Psoas muscle (tissue), 8 donors: Measurements from ENCODE around the gene SPINT2. TPM values are rescaled to one million over a fixed set of nuclear protein-coding genes. Genes with fewer than 3 reads are reported as not detected.

Source experiments
- ATAC-seq, 4 donors: fragments of 200-7000 bp; cut with Tn5 transposase; one replicate each; pipeline ENCODE4 v1.9.1; 2020; ENCODE audit warnings: moderate library complexity in 3 of 4, mild to moderate bottlenecking in 2 of 4
- DNase-seq, 2 donors: peaks; one replicate each; pipeline ENCODE4 v3.0.0-alpha.2; 2020
- H3K27ac ChIP-seq: fragments of 200-600 bp; one replicate; pipeline ENCODE4 v1.8.0; 2022
- H3K27me3 ChIP-seq, 3 donors: fragments of 200-600 bp in 1 of 3; one replicate each; pipeline versions ENCODE4 v1.6.1 to v1.8.0; 2013 to 2022; ENCODE audit warnings: low read length in 2 of 3, mild to moderate bottlenecking in 2 of 3, moderate library complexity in 1 of 3; ENCODE audit not compliant: insufficient read depth in 3 of 3
- H3K36me3 ChIP-seq, 2 donors: fragments of 200-600 bp in 1 of 2; one replicate each; pipeline versions ENCODE4 v1.6.1 to v1.8.0; 2013 to 2022; ENCODE audit warnings: low read depth in 1 of 2, mild to moderate bottlenecking in 1 of 2, moderate library complexity in 1 of 2; ENCODE audit not compliant: insufficient read depth in 1 of 2
- H3K4me1 ChIP-seq: fragments of 200-600 bp; one replicate; pipeline ENCODE4 v1.8.0; 2022
- H3K4me3 ChIP-seq: fragments of 200-600 bp; one replicate; pipeline ENCODE4 v1.8.0; 2022; ENCODE audit warnings: mild to moderate bottlenecking
- H3K9me3 ChIP-seq: fragments of 200-600 bp; one replicate; pipeline ENCODE4 v1.8.0; 2022
- CTCF ChIP-seq: fragments of 200-600 bp; IDR thresholded peaks from one replicate; pipeline ENCODE4 v1.8.0; 2022; ENCODE audit warnings: antibody characterized with exemption
- WGBS, 3 donors: extraction: QIAGEN DNeasy Blood & Tissue Kit; methylation state at CpG; one replicate each; pipeline versions ENCODE4 v1.1.6 to v1.1.7; 2013; 5-methylcytosine and 5-hydroxymethylcytosine counted together
- intact Hi-C, 2 donors: fragments of 100-400 bp; cut with DNase I; formaldehyde crosslinking; loops; one replicate each; pipeline versions ENCODE4 v1.11.0 to v1.14.2; 2022
- polyA plus RNA-seq, 3 donors: library from polyadenylated mRNA; stranded (reverse); fragments of 200-250 nt; gene quantifications; one replicate each; pipeline ENCODE4 v1.2.3, GENCODE V29; 2013
- total RNA-seq, 4 donors: library from RNA; stranded (reverse); fragmentation: NEBNext Ultra II Directional in 2 of 4; extraction: Animal tissue kit (Norgen Biotek cat#: 25700) in 2 of 4; gene quantifications; one replicate each; pipeline versions ENCODE4 v1.2.1 to v1.2.4, GENCODE V29; 2021 to 2023
- donor health status: healthy with polysubstance abuse.
- donor health status: DM: no; HTN: no; CAD: no; lungs with moderate emphysema.
- donor health status: Bipolar disorder and iron deficiency.
- donor health status: healthy.
- donor health status: DM: yes; HTN: yes; CAD: no.
- donor health status: DM: no; HTN: no; CAD: no.
- donor health status: DM: no; HTN: no; CAD: no.
- donor health status: DM: yes; HTN: yes; CAD: no.

The SPINT2 gene
- total and polyA plus RNA-seq, 7 donors: 0.49 to 2.2 (median 0.97) TPM

- H3K27me3 ChIP-seq: peaks cover 0 to 4% (median 0%) of the 10 kb centered on the region in 3 donors
- H3K9me3 ChIP-seq: no peaks in the 10 kb centered on the region
- intact Hi-C loops: no loop called here
- no peak for TF ChIP-seq CTCF
- no peak overlapping the region for H3K4me3 ChIP-seq
- H3K36me3 ChIP-seq: no peaks in the 10 kb centered on the region
- no peak overlapping the region for H3K27ac ChIP-seq
- ATAC-seq (no peak), DNase-seq (no peak)
- no peaks in the 10 kb centered on the region for H3K4me1 ChIP-seq
- 73 to 78% (median 76%) methylated on average over 13 of the region's 13 CpGs for WGBS, 3 donors
Measured at GRCh38 chr19:38290631-38291147, 26.3 kb downstream of the SPINT2 start.

GRCh38 chr19:38291855-38292254 lies 27.5 kb downstream of the SPINT2 start:
- Histone ChIP-seq H3K4me1 (no peaks in the 10 kb centered on the region), H3K4me3 (no peak overlapping the region), H3K36me3 (no peaks in the 10 kb centered on the region), H3K9me3 (no peaks in the 10 kb centered on the region), H3K27ac (no peak overlapping the region), H3K27me3 (peaks cover 0 to 4% (median 0%) of the 10 kb centered on the region in 3 donors)
- WGBS, 3 donors: 72 to 76% (median 73%) methylated on average over 15 of the region's 15 CpGs
- ATAC-seq (no peak), DNase-seq (no peak)
- intact Hi-C loops: no loop called here
- no peak for TF ChIP-seq CTCF

- Histone ChIP-seq H3K4me3 (no peak overlapping the region), H3K27ac (no peak overlapping the region), H3K4me1 (no peaks in the 10 kb centered on the region), H3K9me3 (no peaks in the 10 kb centered on the region), H3K36me3 (no peaks in the 10 kb centered on the region), H3K27me3 (peaks cover 0 to 4% (median 0%) of the 10 kb centered on the region in 3 donors)
- DNase-seq (no peak), ATAC-seq (no peak)
- intact Hi-C loops: no loop called here
- WGBS, 3 donors: 75 to 81% (median 79%) methylated on average over 9 of the region's 9 CpGs
- TF ChIP-seq CTCF: no peak
Measured at GRCh38 chr19:38293281-38293680, 28.9 kb downstream of the SPINT2 start.

DNA sequence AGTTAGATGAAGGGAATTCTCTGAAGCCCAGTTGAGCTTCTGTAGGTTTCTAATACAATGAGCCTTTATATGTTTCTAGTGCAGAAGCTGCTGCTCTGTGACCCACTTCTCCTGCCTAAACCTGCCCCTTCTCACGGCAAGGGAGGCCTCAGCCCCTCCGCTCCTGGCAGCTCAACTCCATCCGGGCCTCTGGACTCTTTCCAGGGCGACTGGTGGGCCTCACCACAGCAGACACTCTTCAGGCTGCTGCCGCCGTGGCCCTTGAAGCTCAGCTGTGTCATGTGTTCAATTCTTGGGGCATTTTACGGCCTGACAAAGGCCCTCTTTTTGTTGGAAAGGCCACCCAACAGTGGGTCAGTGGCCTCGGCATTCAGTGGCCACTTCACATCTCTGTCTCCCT lies 29.7 kb downstream of the SPINT2 start:
- H3K36me3 ChIP-seq: no peaks in the 10 kb centered on the region
- H3K4me1 ChIP-seq: no peaks in the 10 kb centered on the region
- intact Hi-C loops: no loop called here
- no peak for TF ChIP-seq CTCF
- DNase-seq (no peak), ATAC-seq (no peak)
- no peaks in the 10 kb centered on the region for H3K9me3 ChIP-seq
- WGBS, 3 donors: 72 to 76% (median 74%) methylated on average over 8 of the region's 8 CpGs
- no peak overlapping the region for H3K4me3 ChIP-seq
- H3K27ac ChIP-seq: no peak overlapping the region
- no peaks in the 10 kb centered on the region for H3K27me3 ChIP-seq
